GM12892 (cell line): ENCODE measurements around the gene EEF1AKMT3.

Experiments used
- POLR2A ChIP-seq: IDR thresholded peaks from 2 replicates; pipeline ENCODE4 v1.6.1; 2011; ENCODE audit warnings: low read depth, low read length, control low read depth
- POLR2AphosphoS5 ChIP-seq: IDR thresholded peaks from 2 replicates; pipeline ENCODE4 v1.6.1; 2011; ENCODE audit warnings: low read depth, low read length, control low read depth
- TAF1 ChIP-seq: IDR thresholded peaks from 2 replicates; pipeline ENCODE4 v1.6.1; 2011; ENCODE audit warnings: low read depth, mild to moderate bottlenecking, control low read depth, low read length, borderline replicate concordance

- TF ChIP-seq POLR2AphosphoS5 (peak; percentile 73), POLR2A (peak; percentile 85), TAF1 (peak; percentile 58; the same call in 1 of the 2 replicates)
Observed at GRCh38 chr12:57751788-57752667, 20.4 kb upstream of the EEF1AKMT3 start, which contains the start of gene CDK4.
